Neuronal stem cell (in vitro differentiated cells): ENCODE measurements around the gene UBTF.
A peak's percentile ranks its signal among the peaks of the same experiment; 100 is the strongest.

Experiments
- DNase-seq: peaks from one replicate; pipeline ENCODE4 v3.0.0-alpha.2; 2013; ENCODE audit warnings: low spot score
- H2AFZ ChIP-seq: one replicate; pipeline ENCODE4 v1.6.1; 2013; ENCODE audit warnings: mild to moderate bottlenecking, low read length, inconsistent platforms
- H2AK5ac ChIP-seq: 2 replicates; pipeline ENCODE4 v1.6.1; 2013; ENCODE audit warnings: low read depth, mild to moderate bottlenecking, inconsistent platforms, low read length, moderate library complexity, mixed read lengths
- H2BK120ac ChIP-seq: 2 replicates; pipeline ENCODE4 v1.6.1; 2013; ENCODE audit warnings: low read depth, mild to moderate bottlenecking, inconsistent platforms, low read length, moderate library complexity, mixed read lengths
- H2BK12ac ChIP-seq: one replicate; pipeline ENCODE4 v1.6.1; 2013; ENCODE audit warnings: low read length, inconsistent platforms
- H2BK15ac ChIP-seq: 2 replicates; pipeline ENCODE4 v1.6.1; 2013; ENCODE audit warnings: mild to moderate bottlenecking, low read length, inconsistent platforms, mixed read lengths
- H2BK5ac ChIP-seq: one replicate; pipeline ENCODE4 v1.6.1; 2013; ENCODE audit warnings: inconsistent platforms, mild to moderate bottlenecking, low read length, moderate library complexity
- H3K14ac ChIP-seq: one replicate; pipeline ENCODE4 v1.6.1; 2013; ENCODE audit warnings: low read length, inconsistent platforms
- H3K18ac ChIP-seq: 2 replicates; pipeline ENCODE4 v1.6.1; 2013; ENCODE audit warnings: low read length, inconsistent platforms
- H3K23ac ChIP-seq: 2 replicates; pipeline ENCODE4 v1.6.1; 2013; ENCODE audit warnings: low read depth, mild to moderate bottlenecking, mixed read lengths, low read length, inconsistent platforms; ENCODE audit not compliant: poor library complexity
- H3K27ac ChIP-seq: replicated peaks from 3 replicates; pipeline ENCODE4 v1.5.1; 2013; ENCODE audit warnings: low read length, inconsistent platforms
- H3K27me3 ChIP-seq, 3 experiments: 2 replicates each; pipeline ENCODE4 v1.6.1; 2013; ENCODE audit warnings: low read length in 3 of 3, mild to moderate bottlenecking in 2 of 3, inconsistent platforms in 1 of 3, low read depth in 1 of 3, mixed read lengths in 1 of 3, moderate library complexity in 1 of 3; ENCODE audit not compliant: control insufficient read depth in 3 of 3, insufficient read depth in 3 of 3
- H3K36me3 ChIP-seq, 2 donors: replicated peaks in 1 of 2; 2 replicates each; pipeline ENCODE4 v1.6.1; 2013; ENCODE audit warnings: low read length in 2 of 2; ENCODE audit not compliant: control insufficient read depth in 2 of 2, insufficient read depth in 2 of 2
- H3K4ac ChIP-seq: 2 replicates; pipeline ENCODE4 v1.6.1; 2013; ENCODE audit warnings: inconsistent platforms, mild to moderate bottlenecking, low read length, moderate library complexity
- H3K4me1 ChIP-seq, 2 donors: 1 replicate in 1 of 2; 2 replicates in 1 of 2; pipeline ENCODE4 v1.6.1; 2013; ENCODE audit warnings: low read length in 2 of 2, low read depth in 1 of 2; ENCODE audit not compliant: control insufficient read depth in 2 of 2, insufficient read depth in 1 of 2
- H3K4me2 ChIP-seq: one replicate; pipeline ENCODE4 v1.6.1; 2013; ENCODE audit warnings: mild to moderate bottlenecking, low read length, inconsistent platforms; ENCODE audit not compliant: insufficient read depth, poor library complexity, severe bottlenecking
- H3K4me3 ChIP-seq, 2 donors: 2 replicates each; pipeline ENCODE4 v1.5.1; 2013; ENCODE audit warnings: low read length in 2 of 2, mild to moderate bottlenecking in 2 of 2, inconsistent platforms in 1 of 2, moderate library complexity in 1 of 2
- H3K79me1 ChIP-seq: one replicate; pipeline ENCODE4 v1.6.1; 2013; ENCODE audit warnings: low read depth, mild to moderate bottlenecking, inconsistent platforms, low read length, moderate library complexity
- H3K9ac ChIP-seq: one replicate; pipeline ENCODE4 v1.6.1; 2013; ENCODE audit warnings: mild to moderate bottlenecking, low read depth, low read length, inconsistent platforms; ENCODE audit not compliant: poor library complexity
- H3K9me3 ChIP-seq, 2 donors: replicated peaks in 1 of 2; 2 replicates each; pipeline versions ENCODE3 to v1.6.1; 2013; ENCODE audit warnings: low read length in 2 of 2, mild to moderate bottlenecking in 2 of 2, inconsistent platforms in 1 of 2, low read depth in 1 of 2, mixed read lengths in 1 of 2, moderate library complexity in 1 of 2; ENCODE audit not compliant: control insufficient read depth in 2 of 2, insufficient read depth in 1 of 2
- H4K8ac ChIP-seq: one replicate; pipeline ENCODE4 v1.6.1; 2013; ENCODE audit warnings: low read depth, mild to moderate bottlenecking, inconsistent platforms, low read length, moderate library complexity
- H4K91ac ChIP-seq: one replicate; pipeline ENCODE4 v1.6.1; 2013; ENCODE audit warnings: low read length, low read depth, mild to moderate bottlenecking, inconsistent platforms; ENCODE audit not compliant: poor library complexity
- WGBS, 2 donors: extraction: QIAGEN DNeasy Blood & Tissue Kit; methylation state at CpG; one replicate each; pipeline ENCODE4 v1.1.7; 2013; ENCODE audit warnings: missing lambda C conversion rate in 2 of 2, mixed read lengths in 1 of 2; ENCODE audit not compliant: insufficient read length in 2 of 2, insufficient replicate concordance in 1 of 2; ENCODE audit errors: extremely low coverage in 2 of 2; 5-methylcytosine and 5-hydroxymethylcytosine counted together

Gene UBTF

DNA sequence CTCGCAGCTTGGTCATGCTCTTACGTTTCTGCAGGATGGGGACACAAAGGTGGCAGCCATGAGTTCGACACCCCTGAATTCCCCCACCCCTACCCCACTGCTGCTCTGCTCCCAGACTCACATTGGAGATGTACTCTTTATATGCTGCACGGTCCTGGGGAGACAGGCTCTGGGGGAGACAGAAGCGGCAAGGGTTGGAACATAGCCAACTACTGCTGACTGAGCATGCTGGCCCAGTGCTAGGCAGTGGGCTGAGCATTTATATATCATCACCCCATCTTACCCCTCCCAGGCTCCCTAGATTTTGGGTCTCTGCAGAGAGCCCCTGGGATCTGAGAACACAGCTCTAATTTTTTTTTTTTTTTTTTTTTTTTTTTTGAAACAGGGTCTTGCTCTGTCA, 11.7 kb downstream of the UBTF start:
- H2BK12ac ChIP-seq, result no peak overlapping the region
- WGBS, 2 donors, result no CpG with 5 or more reads among the region's 5 CpGs
- H3K4me1 ChIP-seq, result peaks cover 2% of the 10 kb centered on the region in 2 donors
- no peak overlapping the region for H2BK15ac ChIP-seq
- H3K27me3 ChIP-seq, result no peaks in the 10 kb centered on the region
- H3K36me3 ChIP-seq, result peaks cover 33 to 63% of the 10 kb centered on the region in 2 donors
- no peak overlapping the region for H4K91ac ChIP-seq
- DNase-seq, result no peak
- peaks cover 0 to 1% of the 10 kb centered on the region in 2 donors for H3K9me3 ChIP-seq
- H4K8ac ChIP-seq, result no peak overlapping the region
- no peak overlapping the region for H3K14ac ChIP-seq
- peaks cover 7% of the 10 kb centered on the region for H3K79me1 ChIP-seq
- H3K27ac ChIP-seq, result no peak overlapping the region
- H2AK5ac ChIP-seq, result no peak overlapping the region
- no peak overlapping the region for H2AFZ ChIP-seq
- no peak overlapping the region for H3K4ac ChIP-seq
- H3K4me3 ChIP-seq, result no peak overlapping the region
- H3K9ac ChIP-seq, result no peak overlapping the region
- no peak overlapping the region for H2BK5ac ChIP-seq
- no peak overlapping the region for H3K18ac ChIP-seq
- H2BK120ac ChIP-seq, result no peak overlapping the region
- no peak overlapping the region for H3K23ac ChIP-seq
- no peak overlapping the region for H3K4me2 ChIP-seq

DNA sequence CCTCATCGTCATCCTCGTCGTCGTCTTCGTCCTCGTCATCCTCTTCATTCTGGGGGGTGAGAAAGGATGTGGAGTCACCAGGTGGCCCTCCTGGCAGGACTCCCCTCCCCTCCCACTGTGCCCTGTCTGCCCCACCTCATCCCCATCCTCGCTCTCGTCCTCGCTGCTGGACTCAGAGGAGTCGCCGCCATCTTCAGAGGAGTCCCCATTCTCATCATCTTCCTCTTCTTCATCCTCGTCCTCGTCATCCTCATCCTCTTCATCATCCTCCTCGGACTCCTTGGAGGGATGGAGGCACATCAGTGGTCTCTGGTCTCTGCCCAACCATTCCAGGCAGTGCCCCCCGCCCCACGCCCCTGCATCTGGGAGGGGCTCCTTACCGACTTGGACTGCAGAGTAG, 12.2 kb downstream of the UBTF start:
- Histone ChIP-seq H2AFZ (no peak overlapping the region), H3K4me2 (no peak overlapping the region), H3K4ac (no peak overlapping the region), H3K18ac (no peak overlapping the region), H3K23ac (no peak overlapping the region), H3K9me3 (peaks cover 0 to 1% of the 10 kb centered on the region in 2 donors), H4K8ac (no peak overlapping the region), H4K91ac (no peak overlapping the region), H3K4me3 (no peak overlapping the region), H2BK12ac (no peak overlapping the region), H2BK120ac (no peak overlapping the region), H3K27ac (no peak overlapping the region), H3K9ac (no peak overlapping the region), H3K4me1 (peaks cover 2% of the 10 kb centered on the region in 2 donors), H2BK15ac (no peak overlapping the region), H3K27me3 (no peaks in the 10 kb centered on the region), H3K79me1 (peaks cover 4% of the 10 kb centered on the region), H2AK5ac (no peak overlapping the region), H3K36me3 (peaks cover 33 to 59% of the 10 kb centered on the region in 2 donors), H2BK5ac (no peak overlapping the region), H3K14ac (no peak overlapping the region)
- DNase-seq, result no peak
- WGBS, 2 donors, result 100% methylated on average over 2 of the region's 17 CpGs; no CpG with 5 or more reads in 1 of the 2 donors

DNA sequence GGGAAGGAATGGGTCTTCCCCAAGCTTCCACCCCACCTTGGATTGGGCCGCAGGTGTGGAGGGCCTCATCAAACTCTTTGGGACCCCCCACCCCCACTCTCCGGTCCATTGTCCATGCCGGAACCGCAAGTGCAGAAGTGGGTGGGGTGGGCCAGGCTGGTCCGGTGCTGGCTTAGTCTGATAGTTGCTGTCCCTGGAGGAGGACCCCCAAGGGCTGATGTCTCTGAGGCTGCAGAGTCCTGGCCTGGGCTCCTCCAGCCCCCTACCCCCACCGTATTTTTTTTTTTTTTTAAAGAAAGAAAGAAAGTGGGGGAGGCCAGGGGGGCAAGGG, 12.7 kb downstream of the UBTF start:
- H2AK5ac ChIP-seq, result no peak overlapping the region
- H2BK120ac ChIP-seq, result no peak overlapping the region

DNA sequence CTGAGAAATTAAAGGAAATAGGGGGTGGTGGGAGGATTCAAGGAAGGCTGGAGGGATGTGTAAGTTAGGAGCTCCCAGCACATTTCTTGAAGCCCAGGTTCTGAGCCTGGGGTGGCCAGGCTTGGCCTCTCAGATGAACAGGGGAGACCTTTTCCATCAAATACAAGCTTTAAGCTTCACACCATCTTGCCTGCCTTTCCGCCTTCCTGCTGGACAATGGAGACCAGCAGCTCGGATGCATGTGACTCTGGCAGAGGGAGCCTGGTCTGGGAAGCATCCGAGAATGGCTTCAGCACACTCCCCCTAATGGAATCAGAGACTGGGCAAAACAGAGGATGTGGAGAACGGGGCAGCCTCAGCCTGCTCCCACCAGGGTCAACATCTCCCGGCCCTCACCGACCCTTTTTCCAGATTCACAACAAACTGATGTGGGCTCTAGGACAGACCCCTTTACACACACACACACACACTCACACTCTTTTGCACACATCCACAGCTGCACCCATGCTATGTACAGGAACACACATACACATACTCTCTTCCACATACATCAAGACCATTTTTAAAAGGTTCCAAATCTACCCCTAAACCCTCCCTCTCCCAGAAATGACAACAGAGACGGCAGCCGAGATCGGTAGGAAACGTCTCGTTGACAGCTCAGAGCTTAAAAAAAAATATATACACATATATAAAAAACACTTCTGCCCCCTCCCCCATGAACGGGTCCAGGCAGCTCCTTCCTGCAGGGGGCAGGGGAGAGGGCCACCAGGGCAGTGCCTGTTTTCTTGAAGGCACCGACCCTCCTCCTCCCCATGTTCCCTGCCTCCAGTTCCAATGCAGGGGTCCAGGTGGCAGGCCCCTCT, 13.3 kb downstream of the UBTF start:
- Histone ChIP-seq H3K4ac (no peak overlapping the region), H3K4me2 (no peak overlapping the region), H2BK5ac (no peak overlapping the region), H3K36me3 (peaks cover 27 to 49% of the 10 kb centered on the region in 2 donors), H3K18ac (no peak overlapping the region), H2AFZ (no peak overlapping the region), H2BK12ac (no peak overlapping the region), H3K23ac (no peak overlapping the region), H2AK5ac (no peak overlapping the region), H4K8ac (no peak overlapping the region), H3K14ac (no peak overlapping the region), H3K9me3 (peaks cover 0 to 1% of the 10 kb centered on the region in 2 donors), H3K4me3 (no peak overlapping the region), H3K4me1 (peaks cover 2% of the 10 kb centered on the region in 2 donors), H3K27ac (no peak overlapping the region), H4K91ac (no peak overlapping the region), H3K27me3 (no peaks in the 10 kb centered on the region), H3K9ac (peak overlapping the region; percentile 9), H2BK120ac (no peak overlapping the region), H2BK15ac (no peak overlapping the region), H3K79me1 (peaks cover 4% of the 10 kb centered on the region)
- no CpG with 5 or more reads among the region's 13 CpGs for whole genome bisulfite sequencing, 2 donors
- DNase-seq, result no peak

More for the DNA sequence above, 12.7 kb downstream of the UBTF start:
- Histone ChIP-seq H3K79me1 (peaks cover 4% of the 10 kb centered on the region), H3K27me3 (no peaks in the 10 kb centered on the region), H3K23ac (no peak overlapping the region), H3K14ac (no peak overlapping the region), H3K4me2 (no peak overlapping the region), H2AFZ (no peak overlapping the region), H3K18ac (no peak overlapping the region), H2BK12ac (no peak overlapping the region), H2BK5ac (no peak overlapping the region), H4K91ac (no peak overlapping the region), H3K9ac (no peak overlapping the region), H3K27ac (no peak overlapping the region), H4K8ac (no peak overlapping the region), H2BK15ac (no peak overlapping the region), H3K4ac (no peak overlapping the region), H3K36me3 (peaks cover 33 to 55% of the 10 kb centered on the region in 2 donors), H3K4me3 (no peak overlapping the region), H3K9me3 (peaks cover 0 to 1% of the 10 kb centered on the region in 2 donors), H3K4me1 (peaks cover 2% of the 10 kb centered on the region in 2 donors)
- DNase-seq, result no peak
- WGBS, 2 donors, result no CpG with 5 or more reads among the region's 6 CpGs
